Astrocyte of the spinal cord (primary cell): ENCODE results near the gene CIAO3.

Source experiments
- DNase-seq: peaks from one replicate; pipeline ENCODE4 v3.0.0; 2011; ENCODE audit warnings: low read depth, low spot score
- H3K4me3 ChIP-seq: 2 replicates; pipeline ENCODE4 v1.5.1; 2011; ENCODE audit warnings: low read depth, mild to moderate bottlenecking, low read length, moderate library complexity
- in situ Hi-C: cut with HindIII; loops from 2 replicates; pipeline ENCODE4 v1.10.0; 2017; ENCODE audit warnings: low sequenced_read_pairs
- TF ChIP-seq, protein P1 (sequence below): IDR thresholded peaks from 2 replicates; pipeline ENCODE4 v1.5.1; 2012; ENCODE audit warnings: low read depth, mild to moderate bottlenecking, low read length, inconsistent platforms

CIAO3 gene

DNA sequence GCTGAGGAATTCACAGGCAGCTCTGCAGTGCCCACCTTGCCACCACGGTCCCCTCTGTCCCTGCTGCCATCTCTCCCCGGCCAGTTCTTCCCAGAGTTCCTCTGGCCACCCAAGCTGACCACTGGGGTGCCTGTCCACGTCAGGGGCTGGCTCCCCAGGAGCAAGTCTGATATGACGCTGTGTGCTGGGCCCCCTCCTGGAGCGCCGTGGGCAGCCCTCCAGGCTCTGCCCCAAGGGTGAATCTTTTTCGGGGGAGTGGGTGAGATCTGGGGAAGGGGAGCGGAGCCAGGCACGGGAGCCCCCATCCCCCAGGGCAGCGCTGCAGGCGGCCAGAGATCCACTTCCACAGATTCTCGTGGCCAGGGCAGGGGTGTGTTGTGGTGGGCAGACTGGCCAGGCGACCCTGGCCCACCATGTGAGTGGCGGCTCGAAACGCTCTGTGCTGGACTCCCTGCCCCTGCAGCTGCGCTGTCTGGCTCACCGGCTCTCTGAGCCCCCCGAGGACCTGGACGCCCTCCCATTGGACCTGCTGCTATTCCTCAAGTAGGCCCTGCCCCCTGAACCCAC, 23.5 kb upstream of the CIAO3 start:
- TF ChIP-seq, protein P1, sequence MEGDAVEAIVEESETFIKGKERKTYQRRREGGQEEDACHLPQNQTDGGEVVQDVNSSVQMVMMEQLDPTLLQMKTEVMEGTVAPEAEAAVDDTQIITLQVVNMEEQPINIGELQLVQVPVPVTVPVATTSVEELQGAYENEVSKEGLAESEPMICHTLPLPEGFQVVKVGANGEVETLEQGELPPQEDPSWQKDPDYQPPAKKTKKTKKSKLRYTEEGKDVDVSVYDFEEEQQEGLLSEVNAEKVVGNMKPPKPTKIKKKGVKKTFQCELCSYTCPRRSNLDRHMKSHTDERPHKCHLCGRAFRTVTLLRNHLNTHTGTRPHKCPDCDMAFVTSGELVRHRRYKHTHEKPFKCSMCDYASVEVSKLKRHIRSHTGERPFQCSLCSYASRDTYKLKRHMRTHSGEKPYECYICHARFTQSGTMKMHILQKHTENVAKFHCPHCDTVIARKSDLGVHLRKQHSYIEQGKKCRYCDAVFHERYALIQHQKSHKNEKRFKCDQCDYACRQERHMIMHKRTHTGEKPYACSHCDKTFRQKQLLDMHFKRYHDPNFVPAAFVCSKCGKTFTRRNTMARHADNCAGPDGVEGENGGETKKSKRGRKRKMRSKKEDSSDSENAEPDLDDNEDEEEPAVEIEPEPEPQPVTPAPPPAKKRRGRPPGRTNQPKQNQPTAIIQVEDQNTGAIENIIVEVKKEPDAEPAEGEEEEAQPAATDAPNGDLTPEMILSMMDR = no peak
- in situ Hi-C loops = no loop called here
- no peak overlapping the region for H3K4me3 ChIP-seq
- DNase-seq = no peak

DNA sequence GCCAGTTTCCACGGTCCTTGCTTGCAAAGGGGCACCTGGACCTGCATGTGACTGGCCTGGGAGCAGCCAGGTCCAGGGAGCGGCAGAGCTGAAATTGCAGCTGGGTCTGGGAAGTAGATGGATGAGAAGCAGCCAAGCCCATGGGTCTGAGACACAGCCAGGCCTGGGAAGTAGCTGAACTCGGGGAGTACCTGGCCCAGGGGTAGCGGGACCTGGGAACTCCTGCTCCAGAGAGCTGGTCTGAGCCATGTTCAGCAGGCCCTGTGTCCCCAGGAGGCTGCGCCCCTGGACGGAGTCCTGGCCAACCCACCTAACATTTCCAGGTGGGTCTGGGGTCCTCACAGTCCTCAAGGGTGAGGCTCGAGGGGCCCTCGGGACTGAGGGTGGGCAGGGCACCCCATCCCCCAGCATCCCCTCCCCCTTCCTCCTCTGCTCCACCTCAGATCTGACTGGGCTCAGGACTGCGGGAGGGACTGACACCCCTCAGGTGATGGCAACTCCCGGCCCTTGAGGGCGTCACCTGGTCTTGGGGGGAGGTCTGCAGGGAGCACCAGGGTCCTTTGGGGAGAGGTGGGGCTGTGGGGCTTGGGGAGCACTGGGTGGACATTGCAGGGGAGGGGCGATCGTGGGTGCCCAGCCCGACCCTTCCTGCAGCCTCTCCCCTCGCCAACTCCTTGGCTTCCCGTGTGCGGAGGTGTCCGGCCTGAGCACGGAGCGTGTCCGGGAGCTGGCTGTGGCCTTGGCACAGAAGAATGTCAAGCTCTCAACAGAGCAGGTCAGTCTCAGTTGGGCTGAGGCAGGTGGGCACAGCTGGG, 22.8 kb upstream of the CIAO3 start:
- no peak for DNase-seq
- in situ Hi-C loops = no loop called here
- TF ChIP-seq, protein P1 = no peak
- H3K4me3 ChIP-seq = no peak overlapping the region

DNA sequence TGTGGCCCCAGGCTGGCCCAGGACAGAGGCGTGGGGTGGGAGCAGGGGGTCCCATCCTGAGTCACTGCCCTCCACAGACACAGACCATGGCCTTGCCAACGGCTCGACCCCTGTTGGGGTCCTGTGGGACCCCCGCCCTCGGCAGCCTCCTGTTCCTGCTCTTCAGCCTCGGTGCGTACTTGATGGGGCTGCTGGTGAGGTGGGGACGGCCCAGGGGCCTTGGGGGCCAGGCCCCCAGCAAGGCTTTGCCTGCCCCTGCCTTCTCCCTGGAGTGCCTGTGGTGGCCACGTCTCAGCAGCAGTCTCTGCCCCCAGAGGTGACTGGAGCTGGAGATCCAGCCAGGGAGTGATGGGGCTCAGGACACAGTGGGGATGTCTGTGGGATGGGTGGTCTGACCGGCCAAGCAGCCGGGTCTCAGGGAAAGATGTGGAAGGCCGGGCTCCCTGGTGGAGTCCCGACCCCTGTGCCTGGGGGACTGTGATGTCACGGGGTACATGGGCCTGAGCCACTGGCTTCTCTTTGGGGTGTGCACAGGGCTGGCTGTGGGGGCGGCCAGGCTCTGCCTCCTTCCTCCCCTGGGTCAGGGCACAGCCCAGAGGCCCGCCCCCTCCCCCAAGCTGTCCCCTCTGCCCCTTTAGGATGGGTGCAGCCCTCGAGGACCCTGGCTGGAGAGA, 21.9 kb upstream of the CIAO3 start:
- TF ChIP-seq, protein P1 = no peak
- DNase-seq = no peak

DNA sequence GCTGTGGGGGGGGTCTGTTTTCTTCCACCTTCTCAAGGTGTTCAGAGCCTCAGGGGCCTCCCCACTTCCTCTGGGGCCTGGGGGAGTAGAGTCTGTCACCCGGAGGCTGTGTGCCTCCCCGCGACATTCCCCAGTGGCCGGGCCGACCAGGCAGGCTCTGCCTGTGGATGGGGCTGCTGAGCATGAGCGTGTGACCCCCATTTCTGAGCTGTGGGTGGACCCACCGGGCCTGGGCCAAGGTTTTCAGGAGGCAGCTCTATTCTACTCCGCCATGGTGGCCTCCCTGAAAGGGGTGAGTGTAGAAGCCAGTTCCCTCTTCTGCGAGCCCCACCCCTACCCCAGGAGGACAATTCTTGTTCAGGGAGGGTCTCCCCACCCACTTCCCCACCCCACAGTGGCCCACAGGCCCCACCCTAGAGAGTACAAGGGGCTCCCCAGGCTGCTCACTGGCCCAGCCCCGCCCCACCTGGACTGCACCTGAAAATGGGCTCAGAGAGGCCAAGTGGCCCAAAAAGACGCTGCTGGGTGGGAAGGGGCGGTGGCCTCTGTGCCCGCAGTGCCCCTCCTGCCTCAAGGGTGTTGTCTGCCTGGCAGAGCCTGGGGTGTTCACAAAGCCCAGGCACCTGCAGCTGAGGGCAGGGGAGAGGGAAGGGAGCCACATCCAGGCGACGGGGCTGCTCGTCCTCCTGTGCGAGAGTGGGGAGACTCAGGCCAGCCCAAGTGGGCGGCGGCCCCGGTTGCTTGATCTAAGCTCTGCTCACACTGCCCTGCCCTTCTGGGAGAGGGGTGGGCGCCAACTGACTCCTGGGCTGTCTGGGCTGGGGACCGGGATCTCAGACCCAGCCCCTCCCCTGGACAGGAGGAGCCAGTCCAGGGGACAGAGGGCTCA, 21.1 kb upstream of the CIAO3 start:
- TF ChIP-seq, protein P1 = no peak
- H3K4me3 ChIP-seq = no peak overlapping the region
- no peak for DNase-seq
- in situ Hi-C loops = no loop called here

More for the DNA sequence above, 21.9 kb upstream of the CIAO3 start:
- no peak overlapping the region for H3K4me3 ChIP-seq
- in situ Hi-C loops = no loop called here

DNA sequence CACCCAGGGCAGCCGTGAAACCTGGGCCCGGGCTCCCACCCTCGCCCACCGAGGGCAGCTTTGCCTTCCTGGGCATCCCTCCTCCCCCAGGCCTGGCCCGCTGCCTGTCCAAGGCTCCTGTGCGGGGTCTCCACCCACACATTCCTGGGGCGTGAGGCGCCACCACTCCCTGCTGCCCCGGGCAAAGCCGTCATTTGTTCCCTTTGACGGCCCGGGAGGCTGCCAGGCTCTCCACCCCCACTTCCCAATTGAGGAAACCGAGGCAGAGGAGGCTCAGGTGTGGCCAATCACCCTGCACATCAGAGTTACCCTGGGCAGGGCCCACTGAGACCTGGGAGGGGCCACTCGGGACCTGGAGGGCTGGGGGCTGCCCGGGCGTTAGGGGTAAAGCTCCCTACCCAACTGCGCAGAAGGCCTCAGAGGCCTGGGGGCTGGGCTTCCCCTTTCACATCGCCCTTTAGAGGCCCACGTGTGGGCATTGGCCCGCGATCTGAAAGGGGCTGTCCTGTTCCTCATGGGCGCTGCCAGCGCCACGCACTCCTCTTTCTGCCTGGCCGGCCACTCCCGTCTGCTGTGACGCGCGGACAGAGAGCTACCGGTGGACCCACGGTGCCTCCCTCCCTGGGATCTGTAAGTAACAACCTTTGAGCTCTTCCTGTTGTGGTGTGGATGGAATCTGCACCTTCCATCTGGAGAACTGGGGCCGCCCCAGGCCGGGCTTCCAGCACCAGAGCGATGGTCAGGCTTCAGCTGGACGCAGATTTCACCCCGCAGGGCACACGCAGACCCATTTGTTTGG, 19.9 kb upstream of the CIAO3 start, which contains the start of gene MSLN:
Gene MSLN, plus strand, starts transcription at position 190 of the 799 bp plus-strand sequence. CDS start 1,947 bp downstream, outside the sequence.
- H3K4me3 ChIP-seq = no peak within 1 kb of the TSS
- in situ Hi-C loops = no loop called here
- TF ChIP-seq, protein P1 = no peak
- DNase-seq = no peak
